GM12892 (cell line): ENCODE data around the gene KRTAP10-3.

Source experiments
- DNase-seq: peaks from one replicate; pipeline ENCODE4 v3.0.0; 2011; ENCODE audit not compliant: insufficient read length
- FAIRE-seq: peaks from 2 replicates; lab custom pipeline; 2011; peaks lifted over from hg19 to GRCh38; lab: Jason Lieb, UNC
- POLR2A ChIP-seq: IDR thresholded peaks from 2 replicates; pipeline ENCODE4 v1.6.1; 2011; ENCODE audit warnings: low read depth, low read length, control low read depth
- POLR2AphosphoS5 ChIP-seq: IDR thresholded peaks from 2 replicates; pipeline ENCODE4 v1.6.1; 2011; ENCODE audit warnings: low read depth, low read length, control low read depth
- TAF1 ChIP-seq: IDR thresholded peaks from 2 replicates; pipeline ENCODE4 v1.6.1; 2011; ENCODE audit warnings: low read depth, mild to moderate bottlenecking, control low read depth, low read length, borderline replicate concordance

KRTAP10-3 gene

GRCh38 chr21:44549525-44550211, 8.9 kb downstream of the KRTAP10-3 start:
- TF ChIP-seq POLR2AphosphoS5 (no peak), POLR2A (no peak), TAF1 (no peak)
- FAIRE-seq (no peak), DNase-seq (no peak)

GRCh38 chr21:44548922-44549321, 9.7 kb downstream of the KRTAP10-3 start:
- FAIRE-seq (no peak), DNase-seq (no peak)
- TF ChIP-seq POLR2A (no peak), POLR2AphosphoS5 (no peak), TAF1 (no peak)

GRCh38 chr21:44548381-44548780, 10.2 kb downstream of the KRTAP10-3 start:
- DNase-seq (no peak), FAIRE-seq (no peak)
- TF ChIP-seq TAF1 (no peak), POLR2A (no peak)

GRCh38 chr21:44547656-44548331, 10.8 kb downstream of the KRTAP10-3 start:
- no peak for DNase-seq
- FAIRE-seq = no peak
- TF ChIP-seq POLR2A (no peak), TAF1 (no peak), POLR2AphosphoS5 (no peak)

GRCh38 chr21:44544566-44544965, 14.0 kb downstream of the KRTAP10-3 start:
- no peak for FAIRE-seq
- no peak for DNase-seq
- TF ChIP-seq POLR2AphosphoS5 (no peak), POLR2A (no peak), TAF1 (no peak)

- FAIRE-seq (no peak), DNase-seq (no peak)
- TF ChIP-seq POLR2A = no peak
- TF ChIP-seq TAF1 = no peak
- no peak for TF ChIP-seq POLR2AphosphoS5
These were observed 15.9 kb downstream of the KRTAP10-3 start for GRCh38 chr21:44542716-44543115.

GRCh38 chr21:44540741-44541288, 17.8 kb downstream of the KRTAP10-3 start:
- no peak for DNase-seq
- TF ChIP-seq POLR2A (no peak), POLR2AphosphoS5 (no peak), TAF1 (no peak)
- FAIRE-seq = no peak

GRCh38 chr21:44539991-44540666, 18.5 kb downstream of the KRTAP10-3 start, which contains the start of gene KRTAP10-1:
Gene KRTAP10-1 (minus strand): TSS chr21:44540195. CDS start chr21:44540150, 45 bp downstream.
- FAIRE-seq = no peak
- TF ChIP-seq TAF1 = no peak
- TF ChIP-seq POLR2A = no peak
- TF ChIP-seq POLR2AphosphoS5 = no peak
- DNase-seq = no peak

- DNase-seq (no peak), FAIRE-seq (no peak)
- TF ChIP-seq POLR2A (no peak), TAF1 (no peak), POLR2AphosphoS5 (no peak)
These were observed 19.5 kb downstream of the KRTAP10-3 start for GRCh38 chr21:44539046-44539445.

GRCh38 chr21:44537930-44538911, 20.4 kb downstream of the KRTAP10-3 start:
- no peak for DNase-seq
- FAIRE-seq = no peak
- no peak for TF ChIP-seq POLR2A
